PC-3 (cell line): ENCODE data around the gene MMS19. TPM values are rescaled to one million over a fixed set of nuclear protein-coding genes. Genes with fewer than 3 reads are reported as not detected.

ENCODE experiments used
- ATAC-seq: fragments of 200-7000 bp; cut with Tn5 transposase; 2 replicates; pipeline ENCODE4 v1.9.1; 2020; ENCODE audit warnings: mild to moderate bottlenecking, moderate library complexity
- BruUV-seq: library from RNA; stranded (reverse); fragments of 400-500 nt; replicated peaks from 2 replicates; lab custom pipeline; 2021; lab: Mats Ljungman, UMichigan
- CTCF ChIA-PET: fragments of 300-600 bp; sonication (Branson Sonifier 250); formaldehyde crosslinking; loops from one replicate; lab custom pipeline; 2022; ENCODE audit warnings: antibody characterized with exemption; lab: Charles Lee
- POLR2A ChIA-PET: fragments of 300-600 bp; sonication (Branson Sonifier 250); formaldehyde crosslinking; loops from one replicate; lab custom pipeline; 2022; ENCODE audit warnings: antibody characterized with exemption; ENCODE audit not compliant: unreplicated experiment; lab: Charles Lee
- DNase-seq: peaks from one replicate; pipeline ENCODE4 v3.0.0-alpha.2; 2015
- H2AFZ ChIP-seq: fragments of 300-600 bp; sonication (generic); 2 replicates; pipeline ENCODE4 v1.6.0; 2016; ENCODE audit warnings: antibody characterized with exemption, low read length
- H3F3A ChIP-seq: fragments of 300-600 bp; sonication (generic); one replicate; pipeline ENCODE4 v1.6.0; 2017; ENCODE audit warnings: antibody characterized with exemption, low read length, control low read depth, mild to moderate bottlenecking; ENCODE audit not compliant: unreplicated experiment
- H3K27ac ChIP-seq: fragments of 300-600 bp; sonication (generic); 2 replicates; pipeline ENCODE4 v1.5.1; 2016; ENCODE audit warnings: mild to moderate bottlenecking, low read length
- H3K27me3 ChIP-seq: fragments of 300-600 bp; sonication (generic); 2 replicates; pipeline ENCODE4 v1.6.1; 2016; ENCODE audit warnings: low read length, mixed read lengths
- H3K36me3 ChIP-seq: fragments of 300-600 bp; sonication (generic); 2 replicates; pipeline ENCODE4 v1.6.1; 2016; ENCODE audit warnings: low read depth, mixed run types, low read length, mixed read lengths
- H3K4me1 ChIP-seq: fragments of 300-600 bp; sonication (generic); 2 replicates; pipeline ENCODE4 v1.5.1; 2016; ENCODE audit warnings: low read length; ENCODE audit not compliant: insufficient read depth
- H3K4me2 ChIP-seq: fragments of 300-600 bp; sonication (generic); 2 replicates; pipeline ENCODE4 v1.6.0; 2016; ENCODE audit warnings: low read length
- H3K4me3 ChIP-seq: fragments of 300-600 bp; sonication (generic); 2 replicates; pipeline ENCODE4 v1.5.1; 2016; ENCODE audit warnings: mild to moderate bottlenecking, low read length, mixed read lengths
- H3K79me2 ChIP-seq: fragments of 300-600 bp; sonication (generic); 2 replicates; pipeline ENCODE4 v1.6.1; 2017; ENCODE audit warnings: low read length, mixed read lengths
- H3K9ac ChIP-seq: fragments of 300-600 bp; sonication (generic); 2 replicates; pipeline ENCODE4 v1.6.0; 2016; ENCODE audit warnings: mild to moderate bottlenecking, low read length
- H3K9me2 ChIP-seq: fragments of 300-600 bp; sonication (generic); replicated peaks from 2 replicates; pipeline ENCODE4 v1.6.1; 2016; ENCODE audit warnings: mixed run types, low read length, mixed read lengths
- H3K9me3 ChIP-seq: fragments of 300-600 bp; sonication (generic); 2 replicates; pipeline ENCODE4 v1.6.1; 2016; ENCODE audit warnings: low read length, mixed read lengths
- H4K20me1 ChIP-seq: fragments of 300-600 bp; sonication (generic); 2 replicates; pipeline ENCODE4 v1.6.1; 2016; ENCODE audit warnings: low read length, mixed read lengths
- CTCF ChIP-seq: fragments of 300-600 bp; sonication (generic); conservative IDR thresholded peaks from 2 replicates; pipeline ENCODE4 v1.5.1; 2017; ENCODE audit warnings: antibody characterized with exemption, low read depth, mild to moderate bottlenecking, low read length
- EZH2 ChIP-seq: fragments of 300-600 bp; sonication (generic); IDR thresholded peaks from one replicate; pipeline ENCODE4 v1.6.1; 2017; ENCODE audit warnings: antibody characterized with exemption, mild to moderate bottlenecking, low read length; ENCODE audit not compliant: unreplicated experiment
- EZH2phosphoT487 ChIP-seq: fragments of 300-600 bp; sonication (generic); IDR thresholded peaks from 2 replicates; pipeline ENCODE4 v1.6.1; 2018; ENCODE audit warnings: mild to moderate bottlenecking, antibody characterized with exemption, low read length, borderline replicate concordance
- intact Hi-C: fragments of 100-400 bp; cut with micrococcal nuclease; formaldehyde crosslinking; loops from 2 replicates; pipeline ENCODE4 v1.9.0; 2023
- total RNA-seq: library from RNA; depleted of rRNA; stranded (reverse); fragments of >200 nt; gene quantifications from 2 replicates; pipeline ENCODE4 v1.2.3, GENCODE V29; 2014

The MMS19 gene
- total RNA-seq, 1 experiment from 2014 or later = 78.2 TPM

- H3K27me3 ChIP-seq = no peaks in the 10 kb centered on the region
- DNase-seq (no peak), ATAC-seq (no peak)
- H3K4me1 ChIP-seq = no peaks in the 10 kb centered on the region
- H3K9me2 ChIP-seq = no peaks in the 10 kb centered on the region
- no peak overlapping the region for H3K9ac ChIP-seq
- H3F3A ChIP-seq = no peaks in the 10 kb centered on the region
- BruUV-seq = no TSS peak
- H3K9me3 ChIP-seq = no peaks in the 10 kb centered on the region
- no peak overlapping the region for H3K27ac ChIP-seq
- H3K4me2 ChIP-seq = no peak overlapping the region
- ChIA-PET CTCF (no interaction called here), POLR2A (no interaction called here)
- no peak overlapping the region for H3K4me3 ChIP-seq
- no peak overlapping the region for H2AFZ ChIP-seq
- H3K36me3 ChIP-seq = peaks cover 44% of the 10 kb centered on the region; the same call in 1 of the 2 replicates
- no peaks in the 10 kb centered on the region; the same call in 1 of the 2 replicates for H3K79me2 ChIP-seq
- intact Hi-C loops = no loop called here
- H4K20me1 ChIP-seq = no peaks in the 10 kb centered on the region
- no peak for TF ChIP-seq CTCF
- no peak for TF ChIP-seq EZH2
- no peak for TF ChIP-seq EZH2phosphoT487
Measured at GRCh38 chr10:97456034-97456685, 42.1 kb downstream of the MMS19 start.

- Histone ChIP-seq H3F3A (no peaks in the 10 kb centered on the region), H3K27ac (no peak overlapping the region), H3K9ac (no peak overlapping the region), H3K4me2 (no peak overlapping the region), H3K36me3 (peaks cover 28% of the 10 kb centered on the region; the same call in 1 of the 2 replicates), H3K4me1 (no peaks in the 10 kb centered on the region), H3K27me3 (no peaks in the 10 kb centered on the region), H3K9me2 (no peaks in the 10 kb centered on the region), H3K4me3 (no peak overlapping the region), H3K79me2 (peaks cover 9% of the 10 kb centered on the region; the same call in 1 of the 2 replicates), H3K9me3 (no peaks in the 10 kb centered on the region), H4K20me1 (no peaks in the 10 kb centered on the region), H2AFZ (no peak overlapping the region)
- DNase-seq (no peak), ATAC-seq (peak; percentile 29)
- TF ChIP-seq CTCF = no peak
- TF ChIP-seq EZH2phosphoT487 = no peak
- no peak for TF ChIP-seq EZH2
- CTCF ChIA-PET = interaction anchor here (0.5 kb wide), 1 partner anchor 158 kb away, joined by 4 read pairs; no protein-coding TSS in a partner anchor
- POLR2A ChIA-PET = no interaction called here
- intact Hi-C loops = no loop called here
- no TSS peak for BruUV-seq
Measured at GRCh38 chr10:97454330-97455036, 43.7 kb downstream of the MMS19 start.
